Stimulated activated CD4-positive, alpha-beta T cell treated with anti-CD3 and anti-CD28 coated beads, Interleukin-1b, Interleukin-23, amount 100 ng/mL, for 4 hours (primary cell): Measurements from ENCODE around the gene JAKMIP2.
"Not testable (repeated sequence)": the region's sequence is repeated elsewhere in the genome, so short reads cannot be mapped to it uniquely, and the experiment has no call there.

Experiments used
- DNase-seq, 2 donors: peaks; one replicate each; pipeline ENCODE4 v3.0.0-alpha.2; 2020; ENCODE audit warnings: low read depth in 2 of 2

JAKMIP2 gene

GRCh38 chr5:147746986-147747385 is 35.5 kb downstream of the JAKMIP2 start:
- DNase-seq, result no peak

DNA sequence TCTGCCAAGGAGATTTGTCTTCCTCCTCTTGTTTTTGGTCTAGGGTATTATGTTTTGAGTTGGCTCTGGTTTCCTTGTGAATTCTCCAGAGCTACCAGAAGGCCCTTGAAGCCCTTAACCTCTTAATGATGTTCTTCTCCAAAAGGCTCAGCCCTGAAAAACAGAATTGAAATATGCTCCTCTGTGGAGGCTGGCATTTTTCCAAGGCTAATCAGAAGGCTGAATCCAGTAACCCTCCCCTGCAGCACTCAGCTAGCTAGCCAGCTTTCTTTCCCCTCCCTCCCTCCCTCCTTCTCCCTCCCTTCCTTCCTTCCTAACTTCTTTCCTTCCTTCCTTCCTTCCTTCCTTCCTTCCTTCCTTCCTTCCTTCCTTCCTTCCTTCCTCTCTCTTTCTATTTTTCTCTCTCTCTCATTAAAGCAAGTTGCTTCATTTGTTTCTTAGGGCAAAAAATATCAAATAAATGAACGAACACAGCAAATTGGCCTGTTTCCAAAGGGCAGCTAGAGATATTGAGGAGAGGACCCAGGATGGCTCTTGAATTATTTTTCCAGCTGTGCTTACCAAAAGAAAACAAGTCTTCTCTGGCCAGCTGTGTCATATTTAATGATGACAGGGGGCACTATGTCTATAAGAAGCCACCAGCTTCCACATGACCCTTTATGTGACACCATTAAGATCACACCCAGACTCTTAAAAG is 38.7 kb downstream of the JAKMIP2 start:
- DNase-seq, result no peak

- DNase-seq, result no peak
These were observed 39.5 kb downstream of the JAKMIP2 start for GRCh38 chr5:147743012-147743411.

DNA sequence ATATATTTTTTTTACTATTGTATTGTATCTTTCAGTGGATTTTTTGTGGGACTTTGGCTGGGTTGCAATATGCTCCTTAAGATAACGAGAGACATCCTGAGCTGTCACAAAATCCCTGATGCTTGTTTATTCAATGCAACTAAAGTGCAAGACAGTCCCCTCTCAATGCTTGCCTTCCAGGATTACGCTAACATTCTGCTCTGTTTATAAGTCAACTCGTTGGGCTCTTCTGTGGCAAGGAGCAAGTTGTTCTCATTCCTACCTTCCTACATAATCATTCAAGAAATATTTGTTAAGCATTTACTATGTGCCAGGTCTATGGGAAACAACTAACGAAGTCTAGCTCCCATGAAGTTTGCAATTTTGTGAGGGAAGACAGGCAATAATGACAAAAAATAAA is 40.4 kb downstream of the JAKMIP2 start:
- DNase-seq, result no peak

DNA sequence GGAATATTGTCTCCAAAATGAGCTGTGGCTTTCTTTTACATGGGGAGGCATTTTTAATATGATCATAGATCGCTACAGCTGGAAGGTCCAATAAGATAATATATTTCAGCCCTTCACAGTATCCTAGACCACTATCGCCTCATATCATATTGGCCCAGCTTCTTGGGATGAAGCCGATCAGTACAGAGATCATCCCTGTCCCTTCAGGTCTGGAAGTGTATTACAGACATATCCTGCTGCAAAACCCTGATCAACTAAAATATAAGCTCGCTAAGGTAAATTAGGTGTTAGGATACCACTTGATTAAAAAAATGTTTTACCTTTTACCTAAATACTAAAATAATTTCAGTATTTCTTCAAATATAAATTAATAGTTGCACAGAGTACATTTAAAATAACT is 41.7 kb downstream of the JAKMIP2 start:
- no peak for DNase-seq

GRCh38 chr5:147737921-147738320 is 44.6 kb downstream of the JAKMIP2 start:
- no peak for DNase-seq

DNA sequence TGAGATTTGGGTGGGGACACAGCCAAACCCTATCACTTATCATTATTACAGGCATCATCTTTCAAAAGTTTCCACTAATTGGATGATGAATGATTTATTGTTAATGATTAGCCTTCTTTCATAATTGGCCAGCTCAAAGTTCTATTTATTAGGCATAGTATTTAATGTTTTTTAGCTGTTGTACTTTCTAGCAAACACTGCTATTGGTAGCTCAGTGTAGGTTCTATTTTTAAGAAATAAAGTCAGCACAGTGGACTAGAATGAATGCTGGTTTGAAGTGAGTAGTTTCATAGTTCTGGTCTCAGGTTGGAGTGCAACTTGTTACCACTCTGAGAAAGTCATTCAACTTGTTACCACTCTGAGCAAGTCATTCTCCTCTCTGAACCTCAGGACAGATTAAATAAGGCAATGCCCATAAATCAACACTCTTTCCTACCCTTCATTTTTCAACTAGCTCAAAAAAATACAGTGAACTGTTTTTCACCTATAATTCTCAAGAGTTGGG is 46.9 kb downstream of the JAKMIP2 start:
- no peak for DNase-seq

- DNase-seq, result no peak
These were observed 47.6 kb downstream of the JAKMIP2 start for GRCh38 chr5:147734894-147735293.

DNA sequence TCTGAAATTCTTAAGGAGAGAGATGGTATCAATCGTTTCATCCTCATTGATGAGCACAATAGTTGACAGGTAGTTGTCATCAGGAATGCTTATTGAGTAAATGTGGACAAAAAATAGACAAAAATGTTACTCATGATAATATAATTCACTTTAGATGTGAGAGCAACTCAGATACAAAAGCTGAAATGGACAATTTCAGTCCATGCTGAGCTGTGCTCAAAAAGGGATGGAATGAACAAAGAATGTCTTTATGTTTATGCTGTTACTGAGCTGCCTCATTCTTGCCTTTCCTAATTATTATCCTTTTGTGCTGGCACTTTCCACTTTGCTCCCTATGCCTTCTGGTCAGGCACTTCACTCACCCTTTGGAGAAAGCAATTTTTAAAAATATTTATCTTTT is 49.5 kb downstream of the JAKMIP2 start:
- DNase-seq, result no peak

DNA sequence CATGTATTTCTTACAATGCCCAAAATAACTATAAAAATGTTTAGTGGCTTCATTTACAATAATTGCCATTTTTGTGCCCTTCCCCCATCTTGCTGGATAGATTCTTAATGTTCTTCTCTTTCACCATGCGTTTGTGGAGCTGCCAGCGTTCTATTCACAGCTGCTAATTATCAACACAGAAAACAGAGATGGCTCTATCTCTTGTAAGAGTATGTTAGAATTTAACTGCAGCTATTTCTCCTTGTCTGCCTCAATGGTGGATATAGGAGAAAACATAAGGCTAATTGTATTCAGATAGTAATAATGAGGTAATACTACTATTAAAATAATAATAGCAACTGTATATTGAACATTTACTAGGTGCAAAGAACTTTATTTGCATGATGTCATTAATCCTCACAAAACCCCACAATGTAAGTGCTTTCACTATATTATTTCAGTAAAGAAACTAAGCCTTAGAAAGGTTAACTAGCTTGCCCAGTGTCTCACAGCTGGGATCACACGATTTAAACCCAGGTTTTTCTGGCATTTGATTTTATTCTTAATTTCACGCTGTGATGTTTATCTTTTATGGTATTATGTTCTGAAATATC is 50.1 kb downstream of the JAKMIP2 start:
- DNase-seq, result no peak

DNA sequence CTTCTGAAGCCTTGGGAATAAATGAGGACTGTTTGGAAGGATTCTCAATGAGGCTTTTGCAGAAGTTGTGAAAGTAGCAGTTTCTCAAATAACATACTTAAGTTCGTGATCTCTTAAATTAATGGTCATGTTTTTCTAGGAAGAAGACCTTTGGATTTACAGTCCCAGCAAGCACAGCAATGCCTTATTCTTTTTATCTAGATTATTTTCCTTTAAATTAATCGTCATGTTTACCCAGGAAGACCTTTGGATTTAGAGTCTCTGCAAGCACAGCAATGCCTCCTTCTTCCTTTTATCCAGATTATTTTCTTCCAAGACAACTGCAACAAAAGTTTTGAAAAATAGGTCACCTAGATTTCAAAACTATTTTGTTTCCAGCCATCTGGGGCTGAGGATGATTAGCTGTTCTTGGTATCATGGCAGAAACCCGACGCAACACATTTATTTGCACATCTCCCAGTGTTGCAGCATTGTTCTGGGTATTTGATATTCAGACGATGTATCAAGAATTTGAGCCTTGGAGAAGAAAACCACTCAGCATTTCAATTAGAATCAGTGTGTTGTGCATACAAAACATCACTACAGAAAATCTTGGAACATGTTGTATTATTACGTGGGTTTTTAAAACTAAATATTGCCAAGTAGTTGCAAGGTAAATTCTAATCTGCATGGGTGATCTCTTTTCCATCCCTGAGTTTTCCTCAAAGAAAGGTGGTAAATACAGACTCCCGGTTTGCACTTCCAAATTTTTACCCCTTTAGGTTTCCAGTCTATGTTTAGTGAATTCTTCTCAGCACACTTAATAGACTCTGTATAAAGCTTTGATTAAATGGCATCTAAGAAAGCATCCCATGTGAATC is 50.9 kb downstream of the JAKMIP2 start:
- no peak for DNase-seq

DNA sequence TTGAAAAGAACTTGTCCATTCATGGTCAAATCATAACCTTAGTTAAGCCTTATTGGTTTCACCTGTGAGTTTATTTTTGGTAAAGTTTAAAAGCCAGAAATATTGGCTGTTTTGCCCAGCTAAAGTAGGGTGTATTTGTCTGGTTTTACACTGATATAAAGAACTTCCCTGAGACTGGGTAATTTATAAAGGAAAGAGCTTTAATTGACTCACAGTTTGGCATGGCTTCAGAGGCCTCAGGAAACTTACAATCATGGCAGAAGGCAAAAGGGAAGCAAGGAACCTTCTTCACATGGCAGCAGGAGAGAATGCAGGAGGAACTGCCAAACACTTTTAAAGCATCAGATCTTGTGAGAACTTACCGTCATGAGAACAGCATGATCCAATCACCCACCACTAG is 55.3 kb downstream of the JAKMIP2 start:
- no peak for DNase-seq

- DNase-seq, result not testable (repeated sequence)
These were observed 61.2 kb downstream of the JAKMIP2 start for GRCh38 chr5:147721191-147721960.

- DNase-seq, result no peak
These were observed 68.8 kb downstream of the JAKMIP2 start for GRCh38 chr5:147713550-147714295.

- DNase-seq, result no peak
These were observed 69.9 kb downstream of the JAKMIP2 start for GRCh38 chr5:147712598-147712997.

DNA sequence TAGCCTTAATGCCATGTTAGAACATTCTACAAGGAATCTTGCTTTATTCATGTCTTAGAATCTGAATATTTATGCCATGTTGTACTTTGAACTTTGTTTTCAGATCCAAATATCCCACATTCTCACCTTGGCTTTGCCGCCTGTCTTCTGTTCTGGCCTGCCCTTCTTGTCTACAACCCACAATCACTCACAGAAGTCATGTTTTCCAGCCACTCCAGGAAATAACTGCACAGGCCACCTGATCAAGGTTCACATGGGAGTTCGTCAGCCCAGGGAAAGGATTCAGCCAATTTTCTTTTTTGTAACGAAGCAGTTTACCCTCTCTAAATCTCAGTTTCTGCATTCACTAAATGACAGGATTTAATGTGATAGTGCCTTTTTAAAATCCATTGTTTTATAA is 70.5 kb downstream of the JAKMIP2 start:
- no peak for DNase-seq

GRCh38 chr5:147711019-147711418 is 71.5 kb downstream of the JAKMIP2 start:
- DNase-seq, result no peak

DNA sequence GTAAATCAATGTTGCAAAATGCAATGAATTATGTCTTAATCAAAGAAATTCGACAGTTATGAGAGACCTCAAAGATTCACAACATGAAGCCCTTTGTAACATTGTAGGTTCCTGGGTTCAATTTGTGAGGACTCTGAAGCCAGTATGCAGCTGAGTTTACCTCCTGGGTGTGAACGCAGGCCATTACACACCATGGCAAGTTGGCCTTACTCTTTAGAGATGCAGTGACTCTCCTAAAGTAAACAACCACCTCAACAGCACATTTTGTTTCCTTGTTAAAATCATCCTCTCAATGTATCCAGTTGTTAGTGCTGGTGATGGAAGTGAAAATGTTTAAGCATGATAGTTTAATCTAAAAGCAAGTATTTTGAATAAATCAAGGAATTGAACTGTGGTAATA is 73.8 kb downstream of the JAKMIP2 start:
- no peak for DNase-seq

GRCh38 chr5:147704544-147704943 is 78.0 kb downstream of the JAKMIP2 start:
- no peak for DNase-seq

DNA sequence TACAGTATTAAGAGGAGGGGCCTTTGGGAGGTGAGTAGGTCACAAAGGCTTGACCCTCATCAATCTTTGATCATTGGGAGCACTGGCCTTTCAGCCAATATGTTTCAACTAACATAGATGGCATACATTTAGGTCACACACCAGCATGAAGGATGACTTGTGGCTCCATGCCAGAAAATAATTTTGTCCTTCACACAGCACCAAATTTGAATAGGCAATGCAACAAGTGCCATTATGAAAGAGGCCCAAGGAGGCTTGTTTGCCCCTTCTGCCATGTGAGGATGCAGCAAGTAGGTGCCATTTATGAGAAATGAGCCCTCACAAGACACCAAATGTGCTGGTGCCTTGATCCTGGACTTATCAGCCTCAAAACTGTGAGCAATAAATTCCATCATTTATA is 81.1 kb downstream of the JAKMIP2 start:
- DNase-seq, result no peak

GRCh38 chr5:147699496-147700088 is 82.9 kb downstream of the JAKMIP2 start:
- DNase-seq, result no peak
